Subcutaneous adipose tissue (tissue), 4 donors: ENCODE measurements around the gene OR4K5. TPM values are rescaled to one million over a fixed set of nuclear protein-coding genes. Genes with fewer than 3 reads are reported as not detected.

ENCODE experiments used
- CTCF ChIP-seq: fragments of 450-650 bp; IDR thresholded peaks from one replicate; pipeline ENCODE4 v1.5.1; 2016; ENCODE audit warnings: low read depth, mild to moderate bottlenecking, control low read depth, antibody characterized with exemption, moderate library complexity
- total RNA-seq, 4 donors: library from RNA; depleted of rRNA; stranded (reverse); fragments of >200 nt; gene quantifications; one replicate each; pipeline ENCODE4 v1.1.0, GENCODE V29; 2016

Gene OR4K5
- total RNA-seq, 4 donors from 2014 or later = not detected

GRCh38 chr14:19906665-19907064 is 13.7 kb upstream of the OR4K5 start:
- TF ChIP-seq CTCF = no peak

- no peak for TF ChIP-seq CTCF
Observed at GRCh38 chr14:19911114-19911513, 9.3 kb upstream of the OR4K5 start.

GRCh38 chr14:19917243-19917642 is 3.2 kb upstream of the OR4K5 start:
- no peak for TF ChIP-seq CTCF

- TF ChIP-seq CTCF = no peak
Observed at GRCh38 chr14:19917955-19918518, 2.4 kb upstream of the OR4K5 start.

- no peak for TF ChIP-seq CTCF
Observed at GRCh38 chr14:19918553-19919264, 1.7 kb upstream of the OR4K5 start.

- no peak for TF ChIP-seq CTCF
Observed at GRCh38 chr14:19930617-19931016, 10.2 kb downstream of the OR4K5 start, which contains the start of gene OR4K1. OR4K1 (plus strand) TSS chr14:19930917; CDS start chr14:19935667, 4,750 bp downstream.

- no peak for TF ChIP-seq CTCF
Observed at GRCh38 chr14:19941668-19942067, 21.3 kb downstream of the OR4K5 start.
